ENCODE measurements around the gene SOX14. TPM values are rescaled to one million over a fixed set of nuclear protein-coding genes. Genes with fewer than 3 reads are reported as not detected.
A peak's percentile ranks its signal among the peaks of the same experiment; 100 is the strongest.

Gene SOX14
- not detected for total RNA-seq

DNA sequence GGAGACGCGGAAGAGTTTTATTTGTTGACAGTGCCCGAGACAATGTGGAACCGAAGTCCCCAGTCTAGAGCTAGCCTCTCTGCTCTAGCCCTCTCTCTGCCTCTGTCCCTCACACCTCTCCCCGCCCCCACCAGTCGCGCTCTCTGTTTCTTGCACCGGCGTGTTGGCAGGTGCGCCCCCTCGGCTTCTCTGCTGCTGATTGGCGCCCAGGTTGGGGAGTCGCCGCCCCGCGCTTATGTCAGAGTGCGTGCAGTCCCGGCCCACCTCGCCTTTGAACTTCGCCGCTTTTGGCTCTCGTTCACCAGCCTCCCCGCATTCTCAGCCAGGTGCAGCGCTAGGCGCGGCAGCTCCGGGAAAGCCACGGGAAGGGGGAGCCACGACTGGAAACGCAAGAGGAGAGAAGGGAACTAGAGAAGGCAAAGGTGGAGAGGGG lies at the start of gene SOX14:
TSS of gene SOX14 (plus strand) at position 315 of the 433 bp plus-strand sequence. CDS start 470 bp downstream, outside the sequence.
- DNase-seq (ENCODE audit: low spot score) (no peak), ATAC-seq (peak; percentile 40)

DNA sequence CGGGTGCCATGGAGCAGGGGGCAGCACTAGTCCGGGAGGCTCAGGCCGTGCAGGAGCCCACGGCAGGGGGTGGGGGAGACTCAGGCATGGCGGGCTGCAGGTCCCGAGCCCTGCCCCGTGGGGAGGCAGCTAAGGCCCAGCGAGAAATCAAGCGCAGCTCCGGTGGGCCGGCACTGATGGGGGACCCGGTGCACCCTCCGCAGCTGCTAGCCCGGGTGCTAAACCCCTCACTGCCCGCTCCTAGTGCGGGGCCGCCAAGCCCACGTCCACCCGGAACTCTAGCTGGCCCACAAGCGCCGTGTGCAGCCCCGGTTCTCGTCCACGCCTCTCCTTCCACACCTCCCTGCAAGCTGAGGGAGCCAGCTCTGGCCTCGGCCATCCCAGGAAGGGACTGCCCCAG lies 49.6 kb upstream of the SOX14 start:
- no peak for ATAC-seq
- DNase-seq (ENCODE audit: low spot score) = no peak

DNA sequence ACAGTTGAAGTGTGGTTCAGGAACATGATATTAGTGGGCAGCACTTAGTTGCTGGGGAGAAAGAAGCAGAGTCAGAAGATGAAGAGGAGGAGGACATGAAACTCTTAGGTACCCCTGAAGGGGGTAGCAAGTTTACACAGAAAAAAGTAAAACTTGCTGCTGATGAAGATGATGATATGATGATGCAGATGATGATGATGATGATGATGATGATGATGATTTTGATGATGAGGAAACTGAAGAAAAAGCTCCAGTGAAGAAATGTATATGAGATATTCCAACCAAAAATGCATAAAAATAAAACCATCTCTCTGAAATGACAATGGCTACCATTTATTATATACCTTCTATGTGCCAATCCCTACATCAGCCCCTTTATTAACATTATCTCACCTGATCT lies 39.9 kb upstream of the SOX14 start:
- ATAC-seq = no peak
- DNase-seq (ENCODE audit: low spot score) = no peak

DNA sequence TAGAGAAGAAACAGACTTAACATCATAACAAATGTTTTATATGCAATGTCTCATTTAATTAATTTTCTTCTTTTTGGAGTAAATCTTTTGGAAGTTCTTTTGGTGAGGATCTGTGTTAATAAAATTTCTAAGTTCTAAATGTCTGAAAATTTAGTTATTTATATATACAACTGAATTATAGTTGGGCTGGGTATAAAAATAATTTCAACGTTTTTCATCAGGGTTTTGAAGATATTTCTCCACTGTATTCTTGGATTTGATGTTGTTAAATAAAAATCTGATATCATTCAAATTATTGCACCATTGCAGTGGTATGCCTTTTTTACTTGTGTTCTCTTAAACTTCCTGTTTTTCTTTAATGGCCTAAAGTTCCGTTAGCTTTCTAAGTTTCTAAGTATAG lies 26.9 kb upstream of the SOX14 start:
- no peak for DNase-seq (ENCODE audit: low spot score)
- no peak for ATAC-seq

DNA sequence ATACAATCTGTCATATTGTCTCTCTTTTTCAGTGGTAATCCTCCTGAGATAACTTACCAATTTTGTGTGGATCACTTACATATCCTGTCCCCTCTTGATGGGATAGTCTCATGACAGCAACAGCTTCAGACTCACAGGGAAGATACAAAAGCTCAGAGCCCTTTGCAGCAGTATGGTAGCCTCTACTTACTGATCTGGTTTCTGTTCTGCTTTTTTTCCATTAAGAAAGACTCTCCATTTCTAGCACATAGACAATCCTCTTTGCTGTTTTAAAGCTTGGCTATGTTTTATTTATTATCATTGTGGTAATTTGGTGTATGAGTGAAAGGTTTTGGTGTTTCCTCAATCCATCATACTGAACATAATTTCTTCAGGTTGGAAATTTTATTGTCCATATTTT lies 25.4 kb upstream of the SOX14 start:
- DNase-seq (ENCODE audit: low spot score) = no peak
- ATAC-seq = no peak

DNA sequence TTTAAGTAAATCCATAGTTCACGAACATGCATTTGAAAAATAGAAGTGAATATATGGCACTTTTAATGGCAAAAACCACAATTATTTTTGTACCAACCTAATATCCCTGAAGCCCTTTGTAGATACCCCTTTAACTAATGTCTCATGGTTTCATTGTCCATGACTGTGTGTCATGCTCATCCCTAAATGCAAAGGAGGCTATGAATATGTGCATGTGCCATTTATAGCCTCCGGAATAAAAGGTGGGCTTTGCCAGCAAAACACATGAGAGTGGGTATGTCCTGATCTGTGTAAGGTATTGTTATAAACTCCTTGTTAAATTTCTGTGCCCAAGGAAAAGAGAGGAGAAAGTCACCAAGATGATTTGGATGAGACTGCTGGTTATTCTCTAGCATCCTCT lies 20.5 kb upstream of the SOX14 start:
- no peak for ATAC-seq
- no peak for DNase-seq (ENCODE audit: low spot score)

DNA sequence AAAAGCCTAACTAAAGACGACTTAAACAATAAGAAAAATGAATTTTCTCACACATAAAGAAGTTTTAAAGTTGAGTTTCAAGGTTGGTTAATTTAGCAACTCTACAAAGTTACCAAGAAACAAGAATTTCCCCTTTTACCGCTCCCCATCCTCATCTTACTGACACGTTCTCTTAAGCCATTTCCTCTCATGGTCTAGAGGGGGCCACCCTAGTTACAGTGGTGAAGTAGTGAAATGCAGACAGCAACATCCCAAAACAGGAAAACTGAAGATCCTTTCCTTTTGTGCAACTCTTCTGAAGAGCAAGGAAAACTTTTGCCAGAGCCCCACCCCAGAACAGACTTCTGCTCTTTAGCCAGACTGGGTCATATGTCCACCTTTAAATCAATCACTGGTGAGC lies 17.3 kb upstream of the SOX14 start:
- ATAC-seq = no peak
- no peak for DNase-seq (ENCODE audit: low spot score)

DNA sequence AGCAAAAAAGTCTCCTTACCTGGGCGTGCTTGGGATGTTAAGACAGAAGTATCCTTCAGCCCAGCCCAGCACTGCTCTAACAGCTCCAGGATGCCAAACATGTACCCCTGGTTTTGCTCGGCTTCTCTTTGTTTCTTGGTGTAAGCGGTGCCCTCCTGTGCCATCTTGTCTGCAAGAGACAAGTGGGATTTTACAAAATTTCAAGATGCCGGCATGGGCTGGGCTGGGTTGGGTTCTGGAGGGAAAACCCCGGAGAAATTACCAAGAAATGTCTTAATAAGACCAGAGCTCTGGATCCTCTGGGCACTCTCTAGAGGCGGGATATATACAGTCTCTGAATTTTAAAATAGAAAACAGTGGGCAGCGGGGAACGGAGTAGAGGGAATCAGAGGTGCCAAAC lies 4.6 kb upstream of the SOX14 start:
- DNase-seq (ENCODE audit: low spot score) (no peak), ATAC-seq (no peak)

DNA sequence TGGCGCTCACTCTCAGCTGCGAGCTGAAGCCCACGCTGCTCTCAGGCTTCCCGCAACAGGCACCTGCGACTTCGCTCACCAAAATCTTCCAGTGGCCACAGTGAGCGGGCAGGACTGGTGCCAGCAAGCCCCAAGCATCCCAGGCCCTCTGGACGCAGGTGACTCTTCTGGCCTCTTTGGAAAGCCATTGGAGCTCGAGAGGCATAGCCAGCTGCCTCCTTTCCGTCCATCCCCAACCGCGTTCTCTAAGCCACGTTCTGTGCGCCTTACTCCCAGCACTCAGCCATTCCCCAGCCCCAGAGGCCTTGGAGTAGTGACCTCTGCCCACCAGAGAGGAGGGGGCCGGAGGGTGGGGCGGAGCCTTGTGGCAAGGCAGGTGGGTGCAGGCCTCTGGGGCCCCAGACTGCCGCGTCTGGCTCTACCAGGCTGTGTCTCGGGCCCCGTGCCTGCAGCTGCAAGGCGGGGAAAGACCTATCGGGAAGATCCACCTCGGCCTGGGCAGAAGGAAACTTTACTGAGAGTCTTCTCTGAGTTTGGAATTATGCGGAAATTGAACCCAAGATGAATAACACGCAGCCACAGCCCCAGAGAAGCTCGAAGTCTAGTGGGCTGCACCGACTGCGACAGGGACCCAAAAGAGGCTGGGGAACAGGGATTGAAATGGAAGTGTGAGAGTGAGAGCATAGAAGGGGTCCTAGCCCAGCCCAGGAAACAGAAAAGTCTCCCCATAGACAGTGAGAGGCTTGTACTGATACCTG lies 3.6 kb upstream of the SOX14 start:
- ATAC-seq (no peak), DNase-seq (ENCODE audit: low spot score) (no peak)

DNA sequence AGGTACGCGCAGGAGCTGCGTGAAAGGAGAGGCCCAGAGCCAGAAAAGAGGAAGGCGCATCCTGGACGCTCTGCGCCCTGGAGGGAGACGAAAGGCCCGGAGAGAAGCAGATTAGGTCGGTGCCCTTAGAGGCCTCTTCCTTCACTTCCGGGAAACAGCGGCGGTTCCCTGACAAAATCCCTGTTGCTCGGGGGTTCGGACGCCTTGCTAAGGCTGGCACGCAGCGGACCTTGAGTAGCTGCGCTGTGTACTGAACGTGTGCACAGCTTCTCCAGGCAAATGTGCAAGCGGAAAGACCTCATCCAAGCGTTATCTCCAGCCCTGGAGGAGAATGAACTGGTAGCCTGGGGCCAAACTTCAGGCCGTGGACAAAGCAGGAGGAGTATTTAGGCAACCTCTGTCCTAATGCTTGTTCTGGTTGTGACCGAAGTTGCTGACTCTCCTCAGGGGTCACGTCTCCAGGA lies 3.0 kb upstream of the SOX14 start:
- no peak for ATAC-seq

DNA sequence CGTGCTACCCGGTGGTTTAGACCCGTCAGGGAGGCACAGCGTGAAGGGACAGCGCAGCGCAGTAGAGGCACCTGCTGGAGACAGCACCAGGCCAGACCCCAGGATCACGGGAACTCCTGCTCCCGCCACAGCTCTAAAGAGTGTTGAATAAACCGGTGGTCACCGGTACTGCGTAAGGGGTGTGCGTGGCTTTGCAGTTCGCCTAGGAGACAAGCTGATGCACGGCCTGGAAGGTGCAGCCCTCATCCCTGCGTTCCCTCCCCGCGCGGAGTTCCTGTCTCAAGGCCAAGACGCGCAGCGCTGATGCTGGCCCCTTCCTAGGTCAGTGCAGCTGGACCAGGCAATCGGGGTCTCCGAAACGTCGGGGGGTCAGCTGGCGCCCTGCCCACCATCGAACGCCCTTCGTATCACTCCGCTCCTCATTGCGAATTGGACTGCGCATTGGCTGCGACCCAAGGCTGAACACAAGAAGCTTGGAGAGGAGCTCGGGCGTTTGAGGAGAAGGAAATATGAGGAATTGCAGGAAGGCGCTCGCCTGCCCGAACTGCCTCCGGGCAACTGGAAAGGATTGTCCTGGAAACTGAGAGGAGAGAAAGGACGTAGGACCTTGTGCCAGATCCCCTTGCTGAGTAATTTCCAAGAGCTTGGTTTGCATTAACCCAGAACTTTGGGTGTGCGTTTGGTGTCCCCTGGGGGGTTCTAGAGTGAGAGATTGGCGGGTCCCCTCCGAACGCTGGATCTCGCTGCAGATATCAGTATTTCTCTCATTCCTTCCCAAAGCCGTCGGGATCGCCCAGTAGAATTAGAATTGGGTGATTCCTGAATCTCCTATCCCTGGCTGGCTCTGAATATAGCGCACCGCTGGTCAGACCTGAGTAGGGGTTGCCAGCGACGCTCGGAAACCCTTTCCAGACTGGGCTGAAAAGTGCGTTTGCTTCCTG lies 2.3 kb upstream of the SOX14 start:
- DNase-seq (ENCODE audit: low spot score) (no peak), ATAC-seq (no peak)

More for the DNA sequence above, 3.0 kb upstream of the SOX14 start:
- no peak for DNase-seq (ENCODE audit: low spot score)

DNA sequence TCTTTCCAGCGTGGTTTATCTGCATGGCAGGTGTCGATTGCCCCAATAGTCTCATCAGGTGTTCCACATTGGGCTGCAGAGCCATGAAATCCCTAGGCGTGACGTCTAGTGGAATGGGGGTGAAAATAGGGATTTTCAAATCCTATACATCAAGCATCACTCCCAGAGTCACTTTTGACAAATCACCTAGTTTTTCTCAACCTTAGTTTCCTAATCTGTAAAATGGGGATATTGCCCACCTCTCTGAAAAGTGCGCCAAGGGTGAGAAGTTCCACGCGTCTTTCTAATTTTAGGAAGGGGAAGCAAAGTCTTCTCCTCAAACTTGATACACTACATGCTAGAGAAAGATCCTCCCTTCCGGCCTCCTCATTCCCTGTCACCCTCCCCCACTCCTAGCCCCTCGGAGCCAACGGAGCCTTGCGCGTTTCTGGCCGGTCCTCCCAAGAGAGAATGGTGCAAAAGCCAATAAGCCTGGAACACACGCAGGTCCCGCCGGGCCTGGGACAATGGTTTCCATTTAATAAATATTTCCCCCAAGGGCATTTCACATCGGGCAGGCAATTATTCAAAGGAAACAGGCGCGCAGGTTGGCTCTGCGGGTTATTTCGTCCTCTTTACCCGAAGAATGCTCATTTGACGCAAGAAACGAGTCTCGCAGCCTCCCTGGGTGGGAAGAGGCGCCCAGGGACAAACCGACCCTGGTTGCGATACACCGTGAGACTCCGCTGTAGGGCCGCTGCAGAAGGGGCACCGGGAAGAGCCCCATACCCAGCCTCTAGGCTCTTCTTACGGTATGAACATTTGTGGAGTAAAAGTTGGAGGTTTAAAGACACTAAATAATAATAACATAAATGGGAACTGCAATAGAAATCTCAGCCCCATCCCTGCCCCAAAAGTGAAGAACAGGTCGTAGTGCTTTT lies 1.2 kb upstream of the SOX14 start:
- DNase-seq (ENCODE audit: low spot score) (no peak), ATAC-seq (no peak)

DNA sequence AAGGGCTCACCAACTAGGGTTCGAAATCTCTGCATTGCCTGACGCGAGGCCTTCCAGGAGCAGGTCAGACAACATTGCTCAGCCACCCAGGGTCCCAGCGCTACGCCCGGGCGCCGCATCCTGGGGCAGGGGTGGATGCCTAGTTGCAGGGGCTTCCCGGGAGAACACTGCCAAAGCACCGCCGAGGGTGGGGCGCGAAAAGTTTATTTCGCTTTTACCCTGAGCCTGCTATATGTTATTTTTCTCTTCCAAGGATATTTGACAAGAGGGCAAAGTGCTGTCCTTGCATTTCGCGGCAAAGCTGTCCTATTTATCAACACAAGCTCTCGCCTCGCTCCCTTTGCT lies 549 bp upstream of the SOX14 start:
- DNase-seq (ENCODE audit: low spot score) (no peak), ATAC-seq (no peak)

DNA sequence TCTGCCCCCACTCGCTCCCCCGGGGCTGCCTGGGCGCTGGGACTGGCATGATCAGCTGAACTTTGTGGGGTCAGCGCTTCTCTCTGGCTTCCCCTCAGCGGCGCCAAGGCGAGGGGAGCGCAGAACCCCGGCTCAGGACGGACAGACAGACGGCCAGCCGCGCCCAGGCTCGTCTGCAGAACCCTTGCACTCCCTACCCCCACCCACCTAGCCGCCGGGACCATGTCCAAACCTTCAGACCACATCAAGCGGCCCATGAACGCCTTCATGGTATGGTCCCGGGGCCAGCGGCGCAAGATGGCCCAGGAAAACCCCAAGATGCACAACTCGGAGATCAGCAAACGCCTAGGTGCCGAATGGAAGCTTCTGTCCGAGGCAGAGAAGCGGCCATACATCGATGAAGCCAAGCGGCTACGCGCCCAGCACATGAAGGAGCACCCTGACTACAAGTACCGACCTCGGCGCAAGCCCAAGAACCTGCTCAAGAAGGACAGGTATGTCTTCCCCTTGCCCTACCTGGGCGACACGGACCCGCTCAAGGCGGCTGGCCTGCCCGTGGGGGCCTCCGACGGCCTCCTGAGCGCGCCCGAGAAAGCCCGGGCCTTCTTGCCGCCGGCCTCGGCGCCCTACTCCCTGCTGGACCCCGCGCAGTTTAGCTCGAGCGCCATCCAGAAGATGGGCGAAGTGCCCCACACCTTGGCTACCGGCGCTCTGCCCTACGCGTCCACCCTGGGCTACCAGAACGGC lies 621 bp downstream of the SOX14 start:
- no peak for ATAC-seq
- DNase-seq (ENCODE audit: low spot score) = no peak

DNA sequence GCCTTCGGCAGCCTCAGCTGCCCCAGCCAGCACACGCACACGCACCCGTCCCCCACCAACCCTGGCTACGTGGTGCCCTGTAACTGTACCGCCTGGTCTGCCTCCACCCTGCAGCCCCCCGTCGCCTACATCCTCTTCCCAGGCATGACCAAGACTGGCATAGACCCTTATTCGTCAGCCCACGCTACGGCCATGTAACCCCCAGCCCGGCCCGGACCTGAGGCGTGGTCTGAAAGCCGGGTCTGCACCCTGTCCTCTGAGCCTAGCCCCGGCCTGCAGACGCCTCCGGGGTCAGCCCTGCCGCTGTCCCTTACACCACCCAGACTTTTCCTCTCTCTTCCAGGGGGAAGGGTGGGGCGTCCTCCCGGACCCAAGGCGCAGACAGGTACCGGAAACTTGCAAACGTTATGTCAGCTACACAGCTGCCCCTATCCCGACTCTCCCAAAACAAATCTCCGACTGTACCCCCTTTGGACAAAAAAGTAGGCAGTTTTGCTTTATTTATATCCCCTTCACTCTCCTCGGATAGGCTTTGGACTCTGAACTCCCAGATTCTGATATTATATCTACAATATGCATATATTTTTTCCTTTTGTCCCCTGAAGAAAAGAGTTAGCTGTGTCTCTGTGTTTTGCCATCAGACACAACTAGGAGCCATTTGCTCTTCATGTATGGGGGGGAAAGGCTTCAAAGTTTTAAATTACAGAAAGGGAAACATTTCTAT lies 1.4 kb downstream of the SOX14 start:
- ATAC-seq (no peak), DNase-seq (ENCODE audit: low spot score) (no peak)

DNA sequence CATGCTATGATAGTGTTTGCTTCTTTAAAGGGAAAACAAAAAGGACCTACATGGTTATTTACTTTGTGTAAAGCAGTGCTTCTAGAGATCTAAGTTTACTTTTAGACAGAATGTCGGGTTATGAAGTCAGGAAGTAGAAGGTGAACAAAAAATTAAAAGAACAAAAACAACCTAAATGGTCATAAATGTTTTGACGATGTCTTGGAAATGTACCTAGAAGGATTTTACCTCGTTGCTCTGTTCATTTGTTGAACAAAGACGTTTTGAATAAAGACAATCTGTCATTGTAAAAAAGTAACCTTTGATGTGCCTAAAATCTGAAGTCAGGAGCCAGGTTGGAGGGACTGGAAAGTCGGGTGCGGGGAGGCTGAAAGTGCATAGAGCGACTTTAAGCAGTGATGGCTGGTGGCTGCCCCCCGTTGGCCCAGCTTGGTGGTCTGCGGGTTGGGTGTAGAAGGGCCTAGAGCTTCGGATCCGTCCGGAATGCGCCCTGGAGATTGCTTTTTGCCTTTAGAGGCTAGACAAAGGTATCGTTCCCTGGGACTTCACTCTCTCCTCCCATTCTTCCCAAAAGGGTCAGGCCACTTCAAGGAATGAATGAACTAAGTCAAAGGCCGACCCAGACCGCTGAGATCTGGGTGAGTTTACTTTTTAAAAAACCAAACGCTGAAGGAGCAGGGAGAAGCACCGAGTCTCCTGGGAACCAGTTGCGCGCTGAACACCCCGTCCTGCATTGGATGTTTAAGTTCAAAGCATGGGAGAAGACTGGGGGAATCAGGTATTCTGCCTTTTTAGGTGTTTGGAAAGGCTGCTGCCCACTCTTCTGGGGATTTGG lies 2.1 kb downstream of the SOX14 start:
- ATAC-seq = no peak
- DNase-seq (ENCODE audit: low spot score) = no peak

DNA sequence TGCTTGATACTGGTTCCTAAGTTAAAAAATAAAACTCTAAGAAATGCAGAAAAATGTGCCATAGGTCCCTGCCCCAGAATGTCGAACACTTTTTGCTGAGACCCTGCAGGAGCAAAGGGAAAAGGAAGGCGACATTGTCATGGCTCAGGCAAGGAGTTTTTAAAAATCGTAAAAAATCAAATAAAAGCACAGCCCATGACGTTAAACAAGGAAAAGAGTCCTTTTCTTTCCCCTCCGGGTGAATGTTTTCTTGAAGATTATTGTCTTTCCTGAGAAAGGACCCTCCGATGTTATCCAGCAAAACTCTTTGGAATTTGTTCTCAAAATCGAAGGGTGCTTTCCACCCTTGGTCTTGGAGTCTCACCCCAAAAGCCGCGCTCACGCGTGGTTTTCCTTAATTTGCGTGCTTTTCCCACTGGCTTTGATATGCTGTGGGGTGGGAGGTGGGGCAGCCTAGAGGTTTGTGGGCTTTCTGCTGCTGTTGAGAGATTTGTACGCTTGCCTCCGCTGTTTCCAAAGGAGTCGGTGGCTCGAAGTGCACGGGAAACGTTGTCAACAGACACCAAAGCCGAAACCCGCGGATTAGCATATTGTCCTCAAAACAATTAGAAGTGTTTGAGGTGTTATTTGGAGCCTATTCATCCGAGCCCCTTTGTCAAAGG lies 2.9 kb downstream of the SOX14 start:
- ATAC-seq (no peak), DNase-seq (ENCODE audit: low spot score) (no peak)
